GM18873 (cell line): ENCODE data around the gene WNT7A.

Source experiments
- ATAC-seq: cut with Tn5 transposase; IDR thresholded peaks from one replicate; pipeline ENCODE4 v1.9.1; 2021; ENCODE audit warnings: mild to moderate bottlenecking, moderate library complexity, moderate number of reproducible peaks; ENCODE audit not compliant: unreplicated experiment, low FRiP score

Gene WNT7A

DNA sequence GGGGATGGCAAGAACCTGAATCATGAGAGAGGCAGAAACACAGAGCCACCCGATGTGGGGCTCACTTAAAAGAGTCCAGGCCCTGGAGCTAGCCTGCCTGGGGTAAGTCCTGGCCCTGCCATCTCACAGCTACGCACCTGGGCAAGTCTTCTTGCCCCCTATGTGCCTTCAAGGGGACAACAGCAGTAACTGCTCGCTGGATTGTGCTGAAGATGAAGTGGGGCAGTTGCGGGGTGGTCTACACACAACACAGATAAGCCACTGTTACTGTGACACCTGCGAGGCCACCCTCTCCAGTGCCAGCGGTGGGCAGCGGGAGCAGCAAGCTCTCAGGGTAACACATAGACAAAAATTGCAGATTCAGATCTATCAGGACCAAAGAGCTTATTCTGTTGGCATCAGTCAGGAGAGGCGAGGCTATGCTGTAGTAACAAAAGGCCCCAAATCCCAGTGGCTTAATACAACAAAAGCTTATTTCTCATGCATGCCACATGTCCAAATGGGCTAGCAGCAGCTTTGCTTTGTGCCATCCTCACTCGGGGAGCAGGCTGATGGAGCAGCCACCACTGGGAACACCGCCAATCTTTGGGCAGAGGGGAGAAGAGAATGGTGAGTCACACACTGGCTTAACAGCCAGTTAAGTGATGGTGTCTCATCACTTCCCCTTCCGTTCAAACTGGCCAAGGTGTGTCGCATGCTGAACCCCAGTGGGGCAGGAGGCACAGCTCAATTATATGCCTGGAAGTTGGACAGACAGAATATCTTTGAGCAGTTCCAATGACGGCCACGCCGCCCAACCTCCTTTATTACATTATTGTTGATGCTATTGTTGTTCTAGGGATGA lies 78.3 kb downstream of the WNT7A start:
- ATAC-seq: no peak

DNA sequence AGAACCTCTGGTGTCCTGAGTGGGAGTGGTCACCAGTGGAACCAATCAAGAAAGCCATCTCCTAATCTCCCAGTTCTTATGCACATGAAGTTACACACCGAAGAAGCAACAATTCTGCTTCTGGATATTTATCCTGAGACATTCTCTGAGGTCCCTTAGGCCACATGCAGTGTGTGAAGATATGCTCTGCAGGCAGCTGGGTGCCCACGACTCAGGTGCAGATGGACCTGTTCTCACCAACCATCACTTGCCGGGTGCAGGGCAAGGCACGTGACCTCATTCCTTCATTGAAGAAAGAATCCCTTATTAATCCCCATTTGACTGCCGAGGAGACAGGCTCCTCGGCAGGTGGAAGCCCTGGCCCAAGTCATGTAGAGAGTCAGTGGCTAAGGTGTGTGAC lies 79.8 kb downstream of the WNT7A start:
- ATAC-seq: no peak

DNA sequence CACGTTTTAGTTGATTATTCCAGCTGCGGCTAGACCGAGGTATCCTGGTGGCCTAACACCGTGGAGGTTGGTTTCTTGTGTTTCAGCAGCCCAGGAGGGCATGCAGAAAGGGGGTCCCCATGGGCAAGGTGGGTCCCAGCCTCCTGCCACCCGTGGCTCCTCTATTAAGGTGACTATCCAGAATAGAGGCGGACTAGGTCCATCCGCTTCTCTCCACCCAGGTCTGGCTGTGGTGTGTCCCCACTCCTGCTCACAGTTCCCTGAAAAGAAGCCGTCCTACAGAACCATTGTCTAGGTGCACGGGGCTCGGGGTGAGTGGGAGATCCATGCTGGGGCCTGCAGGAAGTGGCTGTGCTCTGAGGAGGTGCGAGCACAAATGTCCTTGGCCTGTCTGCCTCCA lies 81.5 kb downstream of the WNT7A start:
- no peak for ATAC-seq

DNA sequence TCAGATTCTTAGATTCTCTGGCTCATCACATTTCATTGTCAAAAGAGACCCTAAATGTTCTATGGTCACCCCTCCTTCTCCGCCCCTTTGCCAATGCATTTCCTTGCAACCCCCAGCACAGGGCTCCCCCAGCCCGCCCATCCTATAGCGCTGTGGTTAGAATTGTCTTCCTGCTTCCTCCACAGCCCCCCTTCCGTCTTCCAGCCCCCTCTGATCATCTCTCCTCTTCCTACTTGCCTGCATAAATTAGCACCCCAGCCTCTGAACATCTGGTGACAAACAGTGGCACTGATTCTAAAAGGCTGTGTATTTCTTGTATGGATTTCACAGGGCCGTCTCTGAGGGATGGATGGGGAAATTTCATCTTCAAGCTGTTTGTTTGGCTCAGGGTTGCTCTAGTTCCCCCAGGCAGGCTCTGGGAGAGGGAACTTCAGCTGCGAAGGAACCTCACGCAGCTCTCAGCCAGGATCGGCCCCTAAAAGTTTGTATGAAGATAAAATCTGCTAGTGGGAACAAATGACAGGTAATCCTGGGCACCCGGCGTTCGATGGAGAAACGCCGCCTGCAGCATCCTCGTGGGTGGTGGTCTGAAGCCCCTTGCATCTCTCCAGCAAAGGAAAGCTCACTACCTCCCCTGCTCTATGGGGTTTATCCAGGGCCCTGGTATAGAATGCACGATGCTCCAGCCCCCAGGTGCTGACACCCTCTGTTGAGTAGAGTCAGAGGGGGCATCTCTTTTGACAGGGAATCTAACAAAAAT lies 83.0 kb downstream of the WNT7A start:
- no peak for ATAC-seq

DNA sequence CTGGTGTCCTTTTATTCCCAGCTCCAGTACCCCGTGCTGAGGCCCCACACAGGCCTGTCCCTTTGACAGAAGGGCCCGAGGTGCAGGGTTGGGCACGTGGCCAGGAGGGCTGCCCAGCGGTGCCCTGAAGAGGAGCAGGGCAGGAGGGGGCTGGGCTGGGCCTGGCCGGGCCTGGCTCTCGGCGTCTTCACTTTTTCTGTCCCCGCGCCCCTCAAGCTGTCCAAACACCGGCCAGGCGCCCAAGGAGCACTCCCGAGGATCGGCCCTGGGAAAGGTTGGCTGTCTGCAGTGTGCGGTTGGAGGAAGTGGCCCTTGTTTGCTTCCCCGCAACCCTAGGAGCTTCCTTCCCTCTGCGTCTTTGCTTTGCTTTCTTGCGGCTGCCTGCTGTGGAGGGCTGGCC lies 84.1 kb downstream of the WNT7A start:
- no peak for ATAC-seq

DNA sequence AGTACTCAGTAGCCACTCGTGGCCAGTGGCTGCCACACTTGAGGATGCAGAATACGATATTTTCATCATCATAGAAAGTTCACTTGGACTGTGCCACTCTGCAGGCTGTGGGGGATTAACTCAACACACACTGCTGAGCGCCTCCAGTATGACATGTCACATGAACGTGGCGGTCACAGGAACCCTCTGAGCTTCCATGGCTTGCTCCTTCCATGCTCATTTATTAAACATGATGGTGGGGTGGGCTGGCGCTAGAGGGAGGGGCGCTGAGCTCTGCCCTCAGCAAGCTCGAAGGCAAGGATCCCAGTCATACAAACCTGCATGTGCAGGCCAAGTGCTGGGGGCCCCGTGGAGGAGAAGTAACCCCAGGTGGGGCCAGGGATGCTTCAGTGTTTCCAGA lies 85.5 kb downstream of the WNT7A start:
- ATAC-seq: no peak

DNA sequence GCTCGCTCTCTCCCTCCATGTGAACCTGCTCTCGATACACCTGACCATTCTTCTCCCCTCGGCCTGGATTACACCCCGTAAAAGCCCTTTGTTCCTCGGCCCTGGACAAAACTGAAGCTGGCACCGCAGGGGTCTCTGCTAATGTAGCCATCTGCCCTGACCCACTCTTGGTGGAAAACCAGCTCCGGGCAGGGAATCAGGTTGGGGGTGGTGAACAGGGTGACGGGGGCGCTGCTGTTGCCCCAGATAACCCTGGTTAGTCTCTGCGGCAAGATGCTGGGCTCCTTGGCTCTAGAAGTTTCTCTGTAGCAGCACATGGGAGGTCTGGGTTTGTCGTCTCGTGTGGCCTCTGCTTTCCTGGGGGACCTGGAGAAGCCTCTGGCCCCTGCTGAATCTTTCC lies 86.4 kb downstream of the WNT7A start:
- no peak for ATAC-seq

DNA sequence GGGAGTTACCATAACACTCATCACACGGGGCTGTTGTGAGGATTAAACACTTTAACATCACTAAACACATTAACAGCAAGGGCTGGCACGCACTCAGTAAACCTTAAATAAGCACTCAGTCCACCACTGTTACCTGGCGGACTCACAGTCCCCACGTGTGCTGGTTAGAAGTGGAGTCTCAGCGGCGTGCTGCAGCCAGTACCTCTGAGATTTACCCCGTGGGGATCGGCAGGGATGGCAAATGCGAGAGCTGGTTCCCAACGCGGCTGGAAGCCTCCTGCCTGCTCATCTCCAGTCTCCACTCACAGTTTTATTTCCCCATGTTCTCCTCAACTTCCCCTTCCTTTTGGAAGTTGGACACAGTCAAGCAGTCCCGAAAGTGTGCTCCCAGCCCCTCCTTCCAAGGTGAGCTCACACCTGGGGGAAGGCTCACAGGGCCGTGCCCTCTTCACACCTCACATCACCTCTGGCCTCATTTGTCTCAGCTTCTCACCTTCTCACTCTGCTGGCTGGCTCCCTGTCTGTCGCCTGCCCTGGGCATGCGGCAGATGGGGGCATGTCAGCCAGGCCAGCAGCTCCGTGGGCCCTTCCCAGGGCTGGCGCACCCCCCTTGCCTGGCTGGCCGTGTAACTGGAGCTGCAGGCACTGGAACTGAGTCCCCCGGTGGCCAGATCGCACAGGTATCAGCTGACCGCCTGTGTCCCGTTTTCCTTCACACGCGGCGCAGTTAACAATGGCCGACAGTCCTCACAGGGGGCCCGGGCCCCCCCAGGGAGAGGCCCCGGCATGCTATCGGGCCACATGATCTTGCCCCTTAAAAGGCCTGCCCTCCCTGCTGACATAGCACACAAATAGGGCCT lies 87.1 kb downstream of the WNT7A start:
- no peak for ATAC-seq

DNA sequence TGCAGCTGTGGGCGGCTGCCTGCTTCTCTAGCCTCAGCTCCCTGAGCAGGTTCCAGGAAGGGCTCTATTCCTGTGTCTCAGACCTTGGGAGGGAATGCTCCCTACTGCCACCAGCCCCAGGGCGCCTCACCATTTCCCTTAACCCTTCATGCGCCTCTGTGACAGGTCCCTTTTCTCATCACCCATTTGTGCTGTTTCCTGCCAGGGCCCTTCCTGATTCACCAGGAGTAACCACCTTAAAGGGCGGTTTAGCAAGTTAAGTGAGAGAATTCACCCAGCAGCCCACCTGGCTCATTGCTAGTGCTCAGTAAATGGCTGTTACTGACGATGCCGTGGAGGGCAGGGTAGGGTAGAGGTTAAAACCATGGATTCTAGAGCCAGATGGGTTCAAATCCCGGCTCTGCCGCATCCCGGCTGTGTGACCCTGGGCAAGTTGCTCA lies 87.8 kb downstream of the WNT7A start:
- ATAC-seq: no peak

DNA sequence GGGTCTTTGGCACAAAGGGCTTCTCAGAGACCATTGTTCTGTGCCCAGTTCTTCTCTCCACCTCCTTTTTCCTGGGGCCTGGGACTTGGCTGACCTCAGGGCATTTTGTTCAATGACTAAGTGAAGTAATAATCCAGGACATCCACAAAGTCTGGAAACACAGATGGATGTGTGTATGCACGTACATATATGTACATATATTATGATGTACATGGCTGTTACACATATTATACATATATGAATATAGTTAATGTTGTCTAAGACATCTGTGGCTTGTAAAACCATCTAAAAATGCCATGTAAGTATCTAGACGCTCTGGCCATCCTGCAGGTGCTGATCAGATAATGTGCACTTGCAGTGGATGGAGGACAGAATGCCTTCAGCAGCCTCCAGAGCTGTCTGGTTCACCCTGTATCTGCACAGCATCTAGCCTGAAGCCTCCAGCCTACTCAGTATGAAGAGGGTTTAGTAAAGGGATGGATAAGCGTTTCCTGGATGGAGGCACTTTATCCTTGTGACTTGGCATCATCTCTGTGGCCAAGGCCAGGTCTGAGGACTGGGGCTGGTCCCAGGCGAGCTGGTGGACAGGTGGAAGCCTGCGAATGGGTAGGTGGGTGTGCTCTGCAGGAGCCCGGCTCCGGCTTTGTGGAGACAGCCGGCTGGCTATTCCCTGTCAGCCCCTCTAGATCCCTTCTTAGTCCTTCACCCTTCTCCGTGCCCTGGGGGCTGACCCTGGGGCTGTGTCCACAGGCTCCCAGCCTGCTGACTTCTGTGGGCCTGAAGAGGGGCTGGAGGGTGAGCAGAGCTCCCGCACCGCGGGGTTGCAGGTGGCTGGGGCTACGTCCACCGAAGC lies 88.4 kb downstream of the WNT7A start:
- no peak for ATAC-seq

DNA sequence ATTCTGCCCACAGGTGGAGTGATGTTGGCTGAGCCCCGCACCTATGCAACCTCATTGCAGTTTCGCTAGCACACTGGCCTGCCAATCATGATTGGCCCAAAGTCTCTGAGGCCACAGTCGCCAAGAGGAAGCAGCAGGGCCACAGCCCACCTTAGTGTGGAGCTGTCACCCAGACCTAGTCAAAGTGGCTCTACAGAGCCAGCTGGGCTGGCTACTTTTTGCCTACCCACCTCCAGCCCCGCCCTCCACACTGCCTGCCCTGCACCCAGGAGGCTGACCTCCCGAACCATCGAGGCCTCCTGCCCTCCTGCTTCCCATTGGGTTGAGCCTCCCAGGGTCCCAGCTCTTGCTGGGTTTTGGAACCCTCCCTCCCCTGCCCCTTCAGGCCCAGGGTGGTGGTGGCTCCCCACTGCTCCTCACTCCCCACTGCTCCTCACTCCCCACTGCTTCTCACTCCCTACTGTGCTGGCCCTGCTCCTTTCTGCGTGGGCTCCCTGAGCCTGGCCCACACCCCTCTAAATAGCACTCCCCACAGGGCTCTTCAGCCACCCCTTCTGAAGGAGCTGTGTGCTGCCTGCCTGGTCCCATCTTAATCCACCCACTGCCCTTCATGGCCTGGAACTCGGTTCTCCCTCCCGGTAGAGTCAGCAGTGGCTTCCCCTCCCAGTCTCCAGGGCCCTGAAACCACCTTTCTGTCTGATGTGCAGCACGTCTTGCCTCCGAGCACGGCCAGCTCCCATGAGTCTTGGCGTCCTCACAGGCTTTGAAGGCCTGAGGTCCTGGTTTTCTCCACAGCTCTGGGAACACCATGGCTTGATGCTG lies 89.3 kb downstream of the WNT7A start:
- ATAC-seq: no peak

DNA sequence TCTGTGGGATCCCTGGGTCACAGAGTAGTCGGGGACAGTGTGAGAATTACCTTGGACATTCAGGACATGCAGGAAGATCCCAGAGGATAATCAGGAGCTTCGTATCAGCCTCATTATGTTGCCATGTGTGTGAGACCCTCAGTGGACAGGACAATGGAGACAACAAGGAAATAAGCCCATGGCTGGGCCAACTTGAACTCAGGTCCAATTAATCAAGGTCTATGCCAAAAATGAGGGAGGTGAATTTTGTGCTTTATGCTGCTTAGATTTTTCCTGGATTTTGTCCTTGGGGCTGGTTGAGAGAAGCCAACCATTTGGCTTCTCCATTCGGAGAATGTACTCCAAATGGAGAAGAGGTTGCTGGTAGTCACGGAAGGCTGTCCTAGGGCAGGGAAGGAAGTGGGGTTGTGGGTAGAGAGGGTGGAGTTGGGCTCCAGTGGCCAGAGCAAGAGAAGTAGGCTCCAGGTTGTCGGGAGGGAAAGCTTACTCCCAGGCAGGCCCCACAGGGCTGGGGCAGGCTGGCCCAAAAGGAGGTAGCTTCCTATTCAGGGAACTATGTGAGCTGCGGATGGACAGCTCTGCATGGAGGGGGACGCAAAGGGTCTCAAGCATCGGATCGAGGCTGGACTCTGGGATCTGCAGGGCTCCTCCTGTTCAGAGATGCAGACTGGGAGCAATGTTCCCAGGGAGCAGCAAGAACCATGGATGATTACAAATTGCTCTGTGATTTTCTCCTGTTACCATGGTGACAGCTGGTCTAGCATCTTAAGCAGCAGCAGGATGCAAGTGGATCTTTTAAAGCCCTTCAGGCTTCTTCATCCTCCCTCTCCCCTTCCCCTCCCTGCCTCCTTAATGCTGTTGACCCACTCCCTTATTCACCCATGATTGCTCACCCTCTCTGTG lies 91.1 kb downstream of the WNT7A start:
- no peak for ATAC-seq

DNA sequence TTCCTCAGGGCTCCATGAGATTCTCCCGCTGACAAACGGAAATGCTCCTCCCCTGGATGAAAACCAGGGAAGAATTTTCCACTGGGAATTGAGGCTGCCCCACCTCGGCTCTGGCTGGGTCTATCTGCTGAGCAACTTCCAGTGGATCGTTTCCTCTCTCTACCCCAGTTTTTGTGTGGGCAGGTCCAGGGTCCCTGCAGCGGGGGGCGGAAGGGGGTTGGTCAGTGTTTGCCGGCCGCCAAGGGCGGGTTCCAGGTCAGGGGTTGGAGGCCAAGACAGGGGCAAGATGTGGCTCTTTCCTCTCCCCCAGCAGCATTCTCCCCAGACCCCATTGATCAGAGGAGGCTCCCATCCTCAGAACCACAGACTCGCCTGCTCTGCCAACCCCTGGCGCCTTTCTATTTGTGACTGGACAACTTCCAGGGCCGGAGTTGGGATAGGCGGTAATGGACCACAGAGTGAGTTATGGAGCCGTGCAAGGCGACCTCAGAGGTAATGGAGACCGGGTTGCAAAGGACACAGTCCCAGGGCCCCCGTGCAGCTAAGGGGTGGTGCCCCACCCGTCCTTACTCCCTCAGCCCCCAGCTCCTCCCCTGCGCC lies 92.2 kb downstream of the WNT7A start:
- ATAC-seq: no peak

DNA sequence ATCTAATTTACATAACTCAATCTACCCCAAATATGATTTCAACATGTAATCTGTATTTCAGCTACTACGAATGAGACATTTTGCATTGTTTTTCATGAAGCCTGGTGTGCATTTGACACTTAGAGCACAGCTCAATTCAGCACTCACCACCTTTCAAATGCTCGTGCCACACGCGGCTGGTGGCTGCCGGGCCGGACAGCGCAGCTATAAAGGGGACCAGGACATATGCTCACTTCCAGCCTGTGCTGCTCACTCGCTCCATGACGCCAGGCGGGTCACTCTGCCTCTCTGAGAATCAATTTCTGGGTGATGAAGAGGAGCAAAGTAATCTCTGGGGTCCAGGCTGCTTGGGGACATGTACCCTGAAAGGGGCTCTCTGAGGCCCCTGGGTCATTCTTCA lies 93.1 kb downstream of the WNT7A start:
- no peak for ATAC-seq

DNA sequence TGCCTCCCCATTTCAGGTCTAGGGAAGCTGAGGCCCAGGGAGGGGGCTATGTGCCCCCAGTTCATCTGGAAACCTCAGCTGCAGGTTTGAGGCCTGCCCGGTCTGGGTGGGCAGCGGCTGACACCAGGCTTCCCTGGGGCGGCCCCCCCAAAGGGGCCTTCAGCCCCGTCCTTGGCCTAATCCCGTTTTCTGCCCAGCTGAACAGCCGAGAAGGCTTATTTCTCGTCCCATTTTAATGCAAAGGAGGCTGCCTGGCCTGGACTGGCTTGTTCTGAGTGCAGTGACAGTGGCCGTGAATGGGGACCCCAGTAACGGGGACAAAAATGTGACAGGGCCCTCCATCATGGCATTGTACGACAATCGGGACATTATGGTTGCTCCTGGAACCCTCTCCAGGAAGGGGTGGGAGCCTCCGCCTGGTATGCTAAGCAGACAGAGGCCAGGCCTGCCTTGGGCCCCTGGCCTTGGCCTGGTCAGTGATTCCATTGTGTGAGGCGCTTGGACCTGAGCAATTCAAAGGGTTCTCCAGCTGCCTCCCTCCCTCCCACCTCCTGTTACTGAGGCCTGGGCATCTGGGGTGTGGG lies 93.9 kb downstream of the WNT7A start:
- ATAC-seq: no peak

DNA sequence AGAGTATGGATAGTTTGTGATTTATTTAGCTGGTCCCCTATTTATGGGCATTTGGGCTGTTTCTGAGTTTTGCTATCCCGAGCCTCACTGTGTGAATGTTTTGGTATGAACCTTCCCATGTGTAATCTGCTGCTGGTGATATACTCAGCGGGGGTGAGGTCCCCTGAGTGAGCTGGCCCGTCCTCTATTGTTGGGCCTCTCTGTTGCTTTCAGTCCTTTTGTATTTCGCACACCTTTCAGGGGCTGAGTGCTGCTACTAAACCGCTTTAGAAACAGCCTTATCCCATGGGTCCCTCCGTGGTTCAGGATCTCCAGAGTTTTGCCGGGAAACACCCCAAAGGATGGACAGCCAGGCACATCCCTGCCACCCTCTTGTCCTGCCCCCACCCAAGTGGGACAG lies 94.5 kb downstream of the WNT7A start:
- no peak for ATAC-seq

DNA sequence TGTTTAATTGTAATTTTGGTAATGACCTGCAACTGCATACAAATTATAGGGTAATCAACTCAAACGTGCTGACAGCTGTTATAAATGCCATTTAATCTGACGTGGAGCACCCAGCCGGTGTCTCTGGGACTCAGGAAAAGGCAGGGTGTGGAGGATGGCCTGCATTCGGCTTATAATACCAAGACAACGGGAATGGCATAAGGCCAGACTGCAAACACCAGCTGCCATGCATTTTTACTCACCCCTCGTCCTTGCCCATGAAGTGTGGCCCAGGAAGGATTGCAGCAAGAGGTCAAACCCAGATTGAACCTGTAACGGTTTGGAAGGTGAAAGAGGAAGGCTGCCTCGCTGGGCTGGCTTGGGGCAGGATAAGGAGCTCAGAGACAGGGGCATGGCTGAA lies 96.4 kb downstream of the WNT7A start:
- no peak for ATAC-seq
